GM13977 (cell line): Measurements from ENCODE around the gene MYO18B.

Experiments used
- DNase-seq: peaks from one replicate; pipeline ENCODE4 v3.0.0; 2012; ENCODE audit warnings: low spot score
- CTCF ChIP-seq: IDR thresholded peaks from 2 replicates; pipeline ENCODE4 v1.5.1; 2012; ENCODE audit warnings: mild to moderate bottlenecking, control low read depth; ENCODE audit not compliant: insufficient read depth; ENCODE audit errors: extremely low read depth, missing control alignments
- in situ Hi-C: fragments of 300-500 bp; cut with MboI; formaldehyde crosslinking; loops from one replicate; pipeline ENCODE4 v1.12.0; 2022; ENCODE audit warnings: low sequenced_read_pairs, low pct_unique_long_range_greater_than_20kb, mixed read lengths, inconsistent platforms; ENCODE audit not compliant: unreplicated experiment

The MYO18B gene

DNA sequence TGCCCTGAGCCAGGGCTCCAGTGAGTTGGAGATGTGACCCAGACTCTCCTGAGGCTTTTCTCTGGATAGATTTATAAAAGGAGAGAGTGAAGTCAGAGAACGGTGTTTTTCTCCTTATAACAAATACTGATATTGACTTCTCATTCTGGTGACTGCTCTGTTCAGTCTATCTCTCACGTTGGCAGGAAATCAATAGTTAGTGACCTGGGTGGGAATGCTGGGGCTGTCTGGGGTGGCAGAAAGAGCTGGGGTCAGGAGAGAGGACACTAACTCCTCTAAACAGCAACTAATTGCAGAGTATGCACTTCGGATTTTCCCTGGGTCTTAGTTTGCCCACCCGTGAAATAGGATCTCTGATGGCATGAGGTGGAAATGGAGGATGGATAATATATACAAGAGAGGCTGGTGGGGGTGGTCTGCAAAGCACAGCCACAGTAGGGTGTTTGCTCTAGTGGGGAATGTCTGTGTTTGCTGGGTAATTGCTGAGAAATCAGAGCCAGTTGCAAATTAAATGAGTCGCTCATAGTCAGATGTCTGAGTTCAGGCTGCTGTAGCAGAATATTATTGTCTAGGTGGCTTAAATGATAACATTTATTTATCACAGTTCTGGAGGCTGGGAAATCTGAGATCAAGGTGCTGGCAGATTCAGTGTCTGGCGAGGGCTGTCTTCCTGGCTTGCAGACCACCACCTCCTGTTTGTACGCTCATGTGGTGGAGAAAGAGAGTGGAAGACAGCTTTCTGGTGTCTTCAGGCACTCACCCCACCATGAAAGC lies 167.8 kb downstream of the MYO18B start:
- in situ Hi-C loops, result no loop called here
- TF ChIP-seq CTCF, result no peak
- no peak for DNase-seq

GRCh38 chr22:25911243-25911972 lies 169.4 kb downstream of the MYO18B start:
- no peak for TF ChIP-seq CTCF
- DNase-seq, result no peak
- in situ Hi-C loops, result no loop called here

DNA sequence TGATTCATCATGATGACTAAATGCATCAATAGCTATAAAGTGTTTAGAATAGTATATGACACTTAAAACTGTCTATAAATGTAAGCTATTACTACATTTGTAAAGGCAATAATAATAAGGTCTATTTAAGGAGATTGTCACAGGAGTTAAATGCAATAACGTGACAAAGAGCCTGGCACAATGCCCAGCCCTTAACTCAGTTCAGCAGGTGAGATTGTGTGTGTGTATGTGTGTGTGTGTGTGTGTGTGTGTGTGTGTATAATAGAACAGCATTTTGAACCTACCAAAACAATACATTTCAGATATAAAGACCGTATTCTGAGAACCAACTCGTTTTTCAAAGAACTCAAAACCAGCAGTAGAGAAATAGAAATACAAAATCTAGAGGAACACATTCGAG lies 177.5 kb downstream of the MYO18B start:
- DNase-seq, result no peak
- no peak for TF ChIP-seq CTCF
- in situ Hi-C loops, result no loop called here

GRCh38 chr22:25922141-25922540 lies 180.2 kb downstream of the MYO18B start:
- in situ Hi-C loops, result no loop called here
- TF ChIP-seq CTCF, result no peak
- no peak for DNase-seq

- TF ChIP-seq CTCF, result no peak
- in situ Hi-C loops, result no loop called here
- DNase-seq, result no peak
These were observed 181.9 kb downstream of the MYO18B start for GRCh38 chr22:25923914-25924313.

DNA sequence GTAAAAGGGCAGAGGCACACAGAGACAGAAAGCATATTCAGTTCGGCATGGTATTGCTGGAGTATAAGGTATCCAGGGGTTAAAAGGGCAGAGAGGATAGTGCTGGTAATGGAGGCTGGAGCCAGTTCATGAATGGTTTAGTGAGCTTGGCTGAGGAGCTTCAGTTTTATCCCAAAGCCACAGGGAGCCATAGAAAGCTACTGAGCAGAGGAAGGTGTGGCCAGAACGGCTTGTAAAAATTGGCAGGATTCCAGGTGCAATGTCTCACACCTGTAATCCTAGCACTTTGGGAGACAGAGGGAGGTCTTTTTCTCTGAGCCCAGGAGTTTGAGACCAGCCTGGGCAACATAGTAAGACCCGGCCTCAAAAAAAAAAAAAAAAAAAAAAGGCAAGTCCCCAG lies 186.1 kb downstream of the MYO18B start:
- TF ChIP-seq CTCF, result no peak
- no peak for DNase-seq
- in situ Hi-C loops, result no loop called here
